GM19463 (cell line): ENCODE data around the gene DPP6.

Experiments used
- ATAC-seq: cut with Tn5 transposase; IDR thresholded peaks from one replicate; pipeline ENCODE4 v1.9.1; 2021; ENCODE audit warnings: mild to moderate bottlenecking, moderate library complexity; ENCODE audit not compliant: unreplicated experiment

The DPP6 gene

DNA sequence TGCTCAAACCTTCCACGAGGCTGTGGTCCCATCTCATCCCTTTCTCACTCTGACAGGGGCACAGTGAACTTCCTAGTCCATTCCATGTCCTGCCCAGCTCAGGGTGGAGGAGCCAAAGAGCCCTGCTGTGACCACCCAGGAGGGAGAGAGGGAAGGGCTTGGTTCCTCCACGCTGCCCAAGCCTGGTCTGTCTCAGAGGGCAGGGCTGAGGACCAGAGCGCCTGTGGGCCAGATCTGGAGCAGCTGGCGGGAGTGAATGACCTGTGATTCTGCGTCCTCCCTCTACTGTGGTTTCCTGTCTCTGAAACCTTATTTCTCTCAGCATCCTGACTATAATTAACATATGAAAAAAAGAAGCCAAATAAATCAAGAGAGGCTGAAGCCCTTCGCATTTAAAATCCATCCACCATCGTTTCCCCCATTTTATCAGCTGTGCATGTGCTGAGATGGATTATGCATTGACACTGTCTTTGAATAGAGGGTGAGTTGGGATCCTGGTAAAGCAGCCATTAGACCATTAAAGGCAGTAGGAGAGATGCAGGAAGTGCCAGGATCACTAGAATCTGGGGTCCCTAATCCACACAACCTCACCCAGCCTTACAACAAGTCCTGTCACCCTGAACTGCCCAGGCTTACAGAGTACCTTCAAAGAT is 165.6 kb downstream of the DPP6 start:
- ATAC-seq = no peak

DNA sequence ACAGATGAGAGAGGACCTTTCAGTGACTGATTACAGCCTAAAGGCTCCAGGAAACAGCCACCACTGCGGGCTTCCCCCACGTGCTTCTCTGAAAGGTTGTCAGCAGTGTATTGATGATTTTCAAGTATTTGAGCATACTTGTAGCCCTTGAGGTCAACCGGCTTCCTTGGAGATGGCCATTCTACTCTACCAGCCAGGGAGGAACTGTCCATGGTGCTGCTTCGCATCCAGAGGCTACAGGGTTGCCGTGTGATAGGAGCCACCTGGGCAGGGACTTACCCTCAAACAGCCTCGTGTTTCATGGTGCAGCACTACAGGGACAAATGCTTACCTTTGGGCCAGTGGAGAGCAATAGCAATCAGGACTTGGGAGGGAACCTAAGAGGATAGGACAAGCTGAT is 179.5 kb downstream of the DPP6 start:
- no peak for ATAC-seq

DNA sequence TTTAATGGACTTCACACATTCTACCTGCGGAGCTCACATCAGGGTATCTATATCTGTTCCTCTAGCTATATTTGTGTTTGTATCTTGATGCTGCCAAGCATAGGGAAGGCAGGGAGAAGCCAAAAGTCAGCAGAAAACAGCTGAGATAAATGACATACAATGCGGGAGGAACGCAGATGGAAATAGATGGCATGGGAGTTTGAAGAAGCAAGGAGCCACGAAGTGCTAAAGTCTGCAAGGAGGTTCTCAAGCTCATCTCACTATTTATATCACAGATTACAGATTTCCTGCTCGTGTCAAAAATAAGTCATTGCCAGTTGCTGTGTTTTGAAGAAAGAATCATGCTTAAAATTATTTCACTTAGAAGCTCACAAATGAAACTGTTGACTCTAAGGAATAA is 180.5 kb downstream of the DPP6 start:
- ATAC-seq = no peak

DNA sequence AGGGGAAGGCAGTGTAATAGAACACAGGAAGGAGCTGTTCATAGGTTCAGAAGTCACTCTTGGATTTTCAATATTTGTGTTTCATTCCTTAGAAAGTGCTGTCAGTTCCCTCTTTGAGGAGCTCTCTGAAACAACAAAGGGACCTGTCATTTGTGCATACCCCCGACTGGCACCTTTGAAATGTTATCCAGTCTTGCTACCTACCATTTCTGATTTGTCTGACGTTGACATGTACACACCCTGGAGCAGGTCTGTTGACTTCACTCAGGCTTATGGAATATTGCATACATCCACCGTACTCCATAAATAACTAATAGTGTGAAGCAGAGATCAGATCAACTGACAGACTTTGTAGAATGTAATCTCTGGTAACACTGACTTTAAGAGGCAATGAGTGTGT is 189.8 kb downstream of the DPP6 start:
- ATAC-seq = no peak

DNA sequence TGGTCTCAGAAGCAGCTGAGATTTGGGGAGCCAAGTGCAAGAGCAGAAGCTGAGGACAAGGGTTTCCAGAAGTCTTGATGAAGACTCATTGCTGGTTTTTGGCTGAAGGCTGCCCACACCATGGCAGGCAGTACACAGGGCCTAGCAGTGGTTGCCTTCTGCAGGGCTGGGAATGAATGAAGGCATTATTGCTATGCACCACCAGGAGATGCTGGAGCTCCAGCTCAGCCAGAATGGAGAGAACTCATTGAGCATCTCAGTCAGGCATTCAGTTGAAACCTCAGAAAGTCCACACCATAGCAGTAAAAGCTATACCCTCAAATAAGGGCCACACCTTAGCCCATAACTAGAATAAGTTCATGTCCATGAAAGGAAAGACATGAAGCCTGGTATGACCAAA is 190.5 kb downstream of the DPP6 start:
- ATAC-seq = no peak

DNA sequence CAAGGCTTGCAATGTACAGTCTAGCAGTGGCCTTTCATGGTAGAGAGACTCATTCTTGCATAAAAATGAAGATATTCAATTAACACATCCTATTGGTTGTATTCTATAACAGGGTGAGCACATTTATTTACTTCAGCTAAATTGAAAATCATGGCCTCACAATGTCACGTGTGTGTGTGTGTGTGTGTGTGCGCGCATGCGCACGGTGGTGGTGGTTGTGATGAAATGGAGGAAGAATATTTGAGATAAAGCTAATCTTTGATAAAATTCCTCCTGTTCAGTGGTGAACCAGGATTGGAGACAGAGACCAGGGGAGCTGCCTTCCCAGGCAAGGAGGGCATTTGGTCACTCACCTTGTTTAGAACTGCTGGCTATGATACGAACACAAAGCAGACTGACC is 199.8 kb downstream of the DPP6 start:
- no peak for ATAC-seq

DNA sequence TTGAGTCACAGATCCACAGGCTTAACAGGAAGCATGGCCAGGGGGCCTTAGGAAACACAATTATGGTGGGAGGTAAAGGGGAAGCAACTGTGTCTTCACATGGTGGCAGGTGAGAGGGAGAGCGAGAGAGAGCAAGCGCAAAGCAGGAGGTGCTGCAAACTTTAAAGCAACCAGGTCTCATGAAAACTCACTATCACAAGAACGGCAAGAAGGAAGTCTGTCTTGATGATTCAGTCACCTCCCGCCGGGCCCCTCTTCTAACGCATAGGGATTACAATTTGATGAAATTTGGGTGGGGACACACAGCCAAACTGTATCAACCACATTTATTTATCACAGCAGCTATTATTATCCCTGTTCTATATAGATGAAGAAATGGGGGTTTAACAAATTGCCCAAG is 201.6 kb downstream of the DPP6 start:
- no peak for ATAC-seq

DNA sequence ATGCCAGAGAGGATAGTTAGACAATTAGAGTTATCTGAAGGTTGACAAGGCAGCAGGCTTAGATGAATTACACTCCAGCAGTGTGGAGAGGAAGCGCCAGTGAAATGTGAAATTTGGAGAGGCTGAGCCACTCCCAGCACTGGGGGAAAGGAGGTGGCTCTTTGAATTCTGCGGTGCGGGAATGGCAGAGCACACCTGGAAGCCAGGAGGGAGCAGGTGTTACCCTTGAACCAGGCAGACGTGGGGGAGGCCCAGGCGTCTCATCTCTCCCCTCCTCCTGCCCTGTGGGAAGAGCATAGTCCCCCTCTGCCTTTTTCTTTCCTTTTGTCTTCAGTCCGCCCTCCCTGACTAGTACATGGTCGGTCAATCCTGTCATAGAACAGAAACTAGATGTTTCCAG is 203.1 kb downstream of the DPP6 start:
- ATAC-seq = no peak

DNA sequence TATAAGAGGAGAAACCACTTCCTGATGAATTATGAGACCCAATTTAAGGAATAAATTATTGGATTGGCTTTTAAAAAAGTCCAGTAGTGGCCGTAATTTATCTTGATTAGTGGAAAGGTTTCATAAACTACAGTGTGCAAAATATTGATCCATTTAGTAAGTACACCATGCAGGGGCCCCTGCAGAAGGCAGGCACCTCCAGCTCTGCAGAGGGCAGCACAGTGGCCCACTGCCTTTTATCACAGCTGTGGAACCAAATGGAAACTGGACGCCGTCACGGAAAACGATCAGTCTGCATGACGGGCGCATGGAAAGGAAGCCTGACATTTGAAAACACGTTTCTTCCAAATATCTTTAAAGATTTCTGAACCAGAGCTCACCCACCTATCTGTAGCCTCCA is 204.0 kb downstream of the DPP6 start:
- ATAC-seq = no peak

DNA sequence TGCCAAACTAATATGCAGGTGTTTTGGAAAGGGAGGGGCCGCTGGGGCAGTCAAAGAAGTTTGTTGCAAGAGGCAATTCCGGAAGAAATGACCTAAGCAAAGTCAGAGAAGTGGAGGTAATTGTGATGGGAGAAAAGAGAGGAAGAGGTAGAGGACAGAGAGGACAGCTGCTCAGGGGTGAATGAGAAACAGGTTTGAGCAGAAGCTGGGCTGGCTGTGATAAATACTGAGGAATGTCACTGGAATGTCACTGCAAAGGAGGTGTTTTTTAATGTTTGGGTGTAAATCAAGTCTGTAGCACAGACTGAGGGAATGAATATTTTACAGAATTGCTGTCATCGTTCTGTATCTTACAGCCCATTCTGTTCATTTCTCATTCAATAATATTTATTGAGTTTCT is 207.2 kb downstream of the DPP6 start:
- no peak for ATAC-seq

DNA sequence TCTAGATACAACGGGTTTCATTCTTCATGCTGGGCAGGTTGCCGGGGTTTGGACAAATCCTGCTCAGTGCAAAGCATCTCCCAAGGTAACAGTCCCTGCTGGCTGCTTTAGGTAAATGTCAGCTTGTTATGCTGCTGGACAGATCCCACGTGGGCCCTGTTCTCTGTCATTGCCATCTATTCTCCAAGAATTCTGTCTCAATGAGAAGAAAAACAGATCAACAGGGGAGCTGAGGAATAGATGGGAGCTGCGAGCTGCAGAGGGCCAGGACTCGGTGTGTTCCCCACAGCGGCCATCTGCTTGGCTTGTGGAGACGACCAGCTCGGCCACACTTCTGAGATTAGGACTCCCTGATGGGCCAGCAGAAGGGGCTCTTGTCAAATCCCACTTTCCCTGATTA is 235.2 kb downstream of the DPP6 start:
- ATAC-seq = no peak

DNA sequence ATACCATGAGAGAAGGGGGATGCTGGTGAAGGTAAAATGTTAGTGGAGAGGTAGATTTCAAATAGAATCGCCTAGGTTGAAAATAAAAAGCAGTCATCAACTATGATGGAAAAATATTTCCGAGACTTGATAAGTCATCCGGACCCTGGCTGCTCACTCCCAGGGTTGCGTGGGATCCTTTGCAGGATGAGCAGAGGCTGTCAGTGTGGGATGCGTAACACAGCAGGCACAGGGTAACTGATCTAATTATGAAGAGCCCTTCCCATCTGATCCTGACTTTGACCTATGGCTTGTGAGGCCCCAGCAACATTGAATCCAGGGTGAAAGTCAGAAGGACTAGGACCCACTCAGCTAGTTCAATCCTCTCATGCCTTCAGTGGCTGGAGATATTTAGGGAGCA is 236.9 kb downstream of the DPP6 start:
- ATAC-seq = no peak

DNA sequence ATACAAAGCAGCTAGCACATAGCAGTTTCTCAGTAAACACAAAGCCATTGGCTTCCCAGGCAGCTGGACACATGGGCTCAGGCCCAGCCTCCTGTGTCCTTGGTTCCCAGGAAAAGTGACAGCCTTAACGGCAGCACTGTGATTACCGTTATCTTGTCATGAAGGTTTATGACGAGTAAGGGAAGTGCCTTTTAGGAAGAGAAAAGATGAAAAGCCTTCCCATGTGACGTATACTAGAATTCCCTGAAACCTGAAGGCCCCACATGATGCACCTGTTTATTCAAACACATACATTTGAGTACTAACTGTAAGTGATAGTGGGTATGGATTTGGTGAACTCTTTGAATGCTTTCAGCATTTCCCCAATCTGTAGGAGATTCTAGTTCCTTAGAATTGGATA is 244.2 kb downstream of the DPP6 start:
- no peak for ATAC-seq

DNA sequence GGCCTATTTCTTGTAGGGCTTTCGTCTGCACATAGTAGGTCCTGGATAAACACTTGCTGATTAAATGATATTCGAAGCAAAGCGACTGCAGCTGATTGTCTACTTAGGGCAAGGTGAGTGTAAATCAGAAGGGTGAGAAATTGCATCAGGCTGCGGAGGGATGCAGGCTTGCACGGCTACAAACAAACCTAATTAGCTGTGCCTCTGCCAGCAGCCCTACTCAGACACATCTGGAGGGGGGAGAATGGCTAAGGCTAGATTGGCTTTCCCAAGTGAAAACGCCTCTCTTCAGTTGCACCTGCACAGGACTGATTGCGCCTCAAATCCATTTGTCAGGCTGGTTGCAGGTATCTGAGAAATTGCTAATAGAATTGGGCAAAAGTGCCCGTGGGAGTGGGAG is 247.5 kb downstream of the DPP6 start:
- ATAC-seq = no peak

DNA sequence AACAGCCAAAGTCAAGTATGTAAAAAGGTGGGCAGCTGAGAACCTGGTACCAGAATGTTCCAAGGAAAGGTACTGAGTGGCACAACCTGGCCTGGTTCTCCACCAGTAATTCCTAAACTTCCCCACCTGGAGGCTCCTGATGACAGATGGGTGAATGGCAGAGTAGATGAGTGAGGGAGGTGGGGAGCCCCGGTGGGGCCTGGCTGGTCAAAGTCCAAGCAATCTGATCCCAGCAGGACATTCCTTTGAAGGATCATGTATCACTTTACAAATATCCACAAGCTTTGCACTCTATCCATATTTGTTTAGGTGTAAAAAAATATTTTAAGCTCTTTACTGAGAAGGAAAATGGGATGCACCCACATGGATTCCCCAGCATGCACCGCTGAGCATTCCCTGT is 250.2 kb downstream of the DPP6 start:
- no peak for ATAC-seq

DNA sequence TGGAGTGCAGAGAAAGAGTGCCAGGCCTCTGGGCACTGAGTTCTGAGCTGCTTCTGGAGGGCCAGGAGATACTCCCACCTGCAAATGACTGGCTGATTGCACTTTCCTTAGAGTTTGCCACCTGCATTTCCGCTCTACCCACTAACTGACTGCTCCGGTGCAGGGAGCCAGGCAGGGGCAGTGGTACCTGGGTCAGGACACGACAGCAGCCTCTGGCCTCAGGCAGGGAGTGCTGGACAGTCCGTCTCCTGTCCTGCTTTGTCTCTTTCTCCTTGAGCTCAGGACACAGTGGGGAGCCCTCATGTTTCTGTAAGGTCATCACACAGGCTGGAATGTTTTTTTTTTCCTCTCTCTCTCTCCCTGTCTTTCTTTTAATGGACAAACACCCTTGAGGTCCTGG is 252.0 kb downstream of the DPP6 start:
- no peak for ATAC-seq

DNA sequence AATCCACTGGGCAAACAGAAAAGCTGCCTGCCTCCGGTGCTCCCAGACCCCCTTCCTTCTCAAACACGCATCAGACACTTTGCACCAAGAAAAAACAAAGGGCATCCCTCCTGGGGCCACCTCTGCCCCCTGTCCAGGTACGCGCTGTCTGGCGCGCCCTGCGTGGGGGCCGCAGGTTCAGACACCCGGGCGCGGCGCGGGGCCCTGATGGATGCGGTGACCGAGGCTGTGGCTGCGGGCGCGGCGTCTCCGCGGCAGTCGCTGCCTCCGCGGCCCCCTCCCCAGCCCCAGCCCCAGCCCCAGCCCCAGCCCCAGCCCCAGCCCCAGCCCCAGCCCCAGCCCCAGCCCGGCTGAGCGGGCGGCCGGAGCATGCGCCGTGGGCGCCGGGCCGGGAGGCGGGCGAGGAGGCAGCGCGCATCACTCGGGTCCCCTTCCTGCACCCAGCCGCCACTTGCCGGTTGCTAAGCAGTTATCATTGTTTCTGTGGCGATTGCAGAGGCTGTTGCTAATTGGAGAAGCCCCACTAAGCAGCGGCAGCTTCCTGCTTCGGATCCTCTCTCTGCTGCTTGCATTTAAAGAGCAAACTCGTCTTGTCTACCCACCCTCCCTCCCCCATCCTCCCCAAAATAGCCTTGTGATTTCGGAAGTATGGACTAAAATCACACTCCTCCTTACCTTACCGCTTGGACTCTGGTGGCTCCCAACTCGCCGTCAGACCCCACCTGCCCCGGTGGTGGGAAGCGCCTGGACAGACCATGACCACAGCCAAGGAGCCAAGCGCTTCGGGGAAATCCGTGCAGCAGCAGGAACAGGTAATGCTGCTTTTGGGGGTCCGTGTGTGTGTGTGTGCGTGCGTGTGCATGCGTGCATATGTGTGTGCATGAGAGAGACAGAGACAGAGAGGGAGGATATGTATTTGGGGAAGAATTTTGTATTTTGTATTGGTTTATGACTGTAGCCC is 252.8 kb downstream of the DPP6 start:
- no peak for ATAC-seq

DNA sequence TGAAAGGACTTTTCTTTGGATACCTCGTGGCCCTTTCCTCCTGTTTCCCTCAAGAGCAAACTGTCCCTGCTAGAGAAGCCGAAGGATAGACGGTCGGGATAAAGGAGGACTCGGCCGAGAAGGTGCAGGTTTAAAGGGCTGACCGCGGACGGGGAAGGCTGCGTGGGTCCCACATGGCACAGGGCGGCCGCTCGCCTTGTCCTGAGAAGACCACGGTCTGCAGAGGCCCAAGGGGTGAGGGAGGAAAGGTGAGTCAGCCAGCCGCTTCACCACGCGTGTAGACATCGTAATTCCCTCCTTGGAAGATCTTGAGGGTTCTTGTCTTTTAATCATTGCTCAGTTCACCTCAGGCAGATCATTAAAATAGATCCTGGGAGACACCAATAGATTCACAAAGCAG is 253.8 kb downstream of the DPP6 start:
- no peak for ATAC-seq

DNA sequence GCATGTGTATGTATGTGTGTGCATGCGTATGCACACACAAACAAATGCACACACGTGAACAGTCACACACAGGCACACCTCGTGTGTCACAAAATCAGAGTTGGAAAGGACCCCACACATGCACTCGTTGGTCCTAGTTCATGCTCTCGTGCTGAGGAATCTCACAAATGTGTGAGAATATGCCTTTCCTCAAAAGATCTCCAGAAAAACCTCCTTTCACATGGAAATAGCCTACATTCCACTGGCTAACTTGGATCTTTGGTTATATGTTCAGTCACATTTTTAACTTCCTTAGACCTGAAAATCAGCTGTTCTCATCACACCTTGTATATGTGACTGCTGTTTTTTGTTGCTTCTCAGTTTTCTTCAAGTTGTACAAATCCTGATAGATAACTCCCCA is 256.7 kb downstream of the DPP6 start:
- no peak for ATAC-seq

DNA sequence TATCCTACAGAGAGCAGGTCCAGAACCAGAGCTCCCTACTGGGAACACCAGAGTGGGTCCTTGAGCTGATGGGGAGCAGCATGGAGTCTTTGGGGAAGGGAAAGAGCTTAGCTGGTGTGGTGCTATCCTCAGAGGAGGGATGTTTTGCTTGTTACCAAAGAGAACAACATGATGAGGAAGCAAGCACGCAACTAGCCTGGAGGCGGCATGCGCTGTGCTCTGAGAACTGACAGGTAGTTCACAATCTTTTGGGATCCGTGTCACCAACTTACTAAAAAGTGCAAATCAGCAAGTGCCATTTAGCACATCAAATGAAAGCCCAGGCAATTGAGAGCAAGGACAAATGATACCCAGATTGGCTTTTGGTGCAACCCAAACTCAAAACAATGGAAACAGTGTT is 257.9 kb downstream of the DPP6 start:
- ATAC-seq = no peak

DNA sequence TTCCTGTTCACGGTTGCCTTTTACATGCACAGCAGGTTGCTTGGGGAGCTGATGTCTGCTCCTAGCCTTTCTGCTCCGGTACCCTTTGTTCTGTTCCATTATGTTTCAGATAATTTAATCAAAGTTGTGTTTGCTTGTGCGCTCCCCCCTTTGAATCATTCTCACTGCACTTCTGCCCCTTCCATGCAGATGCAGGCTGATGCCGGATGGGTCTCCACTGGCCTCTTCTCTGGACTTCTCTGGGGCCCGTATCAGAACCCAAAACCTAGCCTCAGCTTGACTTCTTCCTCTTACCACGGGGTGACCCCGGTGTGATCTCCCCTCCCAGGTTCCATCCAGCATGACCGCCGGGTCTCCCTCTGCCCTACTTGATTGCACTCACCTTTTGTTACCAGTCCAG is 272.0 kb downstream of the DPP6 start:
- no peak for ATAC-seq

DNA sequence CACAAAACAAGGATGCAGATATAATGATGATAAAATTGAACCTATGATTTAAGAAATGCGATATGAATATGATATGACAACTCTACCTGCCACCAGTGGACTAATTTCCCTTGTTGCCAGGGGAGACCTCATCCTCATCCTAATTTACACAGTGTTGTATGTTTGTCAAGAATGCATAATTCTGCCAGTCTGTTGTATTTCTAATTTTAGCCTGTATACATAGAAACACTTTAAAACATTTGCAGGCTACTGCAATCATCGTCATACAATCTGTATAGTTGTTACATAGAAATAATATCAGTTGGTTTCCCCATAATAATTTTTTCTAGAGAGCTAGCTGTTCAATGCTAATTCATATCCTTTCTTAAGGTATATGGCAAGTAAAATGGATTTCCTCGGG is 274.2 kb downstream of the DPP6 start:
- no peak for ATAC-seq

DNA sequence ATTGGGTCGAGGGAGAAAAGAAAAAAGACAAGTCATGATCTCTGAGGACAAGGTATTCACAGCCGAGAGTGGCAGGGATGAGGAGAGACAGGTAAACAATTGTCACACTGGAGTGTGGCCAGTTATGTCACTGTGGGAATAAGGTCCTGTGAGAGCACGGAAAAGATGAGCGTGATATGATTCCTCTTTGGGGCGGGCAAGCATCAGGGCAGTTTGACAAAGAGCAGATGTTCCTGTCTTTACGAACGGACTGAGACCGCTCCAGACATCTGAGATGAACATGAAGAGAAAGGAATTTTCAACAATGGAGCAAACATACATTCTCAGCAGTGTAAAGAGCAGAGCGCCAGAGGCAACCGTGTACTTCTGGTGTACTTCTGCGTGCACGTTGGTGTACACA is 278.1 kb downstream of the DPP6 start:
- no peak for ATAC-seq
